Measurements from ENCODE around the gene FBLN7.

GRCh38 chr2:112160283-112161250 lies 22.4 kb downstream of the FBLN7 start:
- TF ChIP-seq CTCF (IDR thresholded peaks at IDR 0.05) (no peak), POLR2A (IDR thresholded peaks at IDR 0.05) (no peak)
